Bronchus fibroblast of lung (primary cell): ENCODE measurements around the gene TFDP2. TPM values are rescaled to one million over a fixed set of nuclear protein-coding genes. Genes with fewer than 3 reads are reported as not detected.

Experiments
- total RNA-seq: library from RNA; depleted of rRNA; stranded (reverse); fragments of >200 nt; gene quantifications from 2 replicates; pipeline ENCODE4 v1.2.3, GENCODE V29; 2015

TFDP2 gene, protein sequence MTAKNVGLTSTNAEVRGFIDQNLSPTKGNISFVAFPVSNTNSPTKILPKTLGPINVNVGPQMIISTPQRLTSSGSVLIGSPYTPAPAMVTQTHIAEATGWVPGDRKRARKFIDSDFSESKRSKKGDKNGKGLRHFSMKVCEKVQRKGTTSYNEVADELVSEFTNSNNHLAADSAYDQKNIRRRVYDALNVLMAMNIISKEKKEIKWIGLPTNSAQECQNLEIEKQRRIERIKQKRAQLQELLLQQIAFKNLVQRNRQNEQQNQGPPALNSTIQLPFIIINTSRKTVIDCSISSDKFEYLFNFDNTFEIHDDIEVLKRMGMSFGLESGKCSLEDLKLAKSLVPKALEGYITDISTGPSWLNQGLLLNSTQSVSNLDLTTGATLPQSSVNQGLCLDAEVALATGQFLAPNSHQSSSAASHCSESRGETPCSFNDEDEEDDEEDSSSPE
- total RNA-seq, result 25.6 and 28.9 TPM in 2 replicates

DNA sequence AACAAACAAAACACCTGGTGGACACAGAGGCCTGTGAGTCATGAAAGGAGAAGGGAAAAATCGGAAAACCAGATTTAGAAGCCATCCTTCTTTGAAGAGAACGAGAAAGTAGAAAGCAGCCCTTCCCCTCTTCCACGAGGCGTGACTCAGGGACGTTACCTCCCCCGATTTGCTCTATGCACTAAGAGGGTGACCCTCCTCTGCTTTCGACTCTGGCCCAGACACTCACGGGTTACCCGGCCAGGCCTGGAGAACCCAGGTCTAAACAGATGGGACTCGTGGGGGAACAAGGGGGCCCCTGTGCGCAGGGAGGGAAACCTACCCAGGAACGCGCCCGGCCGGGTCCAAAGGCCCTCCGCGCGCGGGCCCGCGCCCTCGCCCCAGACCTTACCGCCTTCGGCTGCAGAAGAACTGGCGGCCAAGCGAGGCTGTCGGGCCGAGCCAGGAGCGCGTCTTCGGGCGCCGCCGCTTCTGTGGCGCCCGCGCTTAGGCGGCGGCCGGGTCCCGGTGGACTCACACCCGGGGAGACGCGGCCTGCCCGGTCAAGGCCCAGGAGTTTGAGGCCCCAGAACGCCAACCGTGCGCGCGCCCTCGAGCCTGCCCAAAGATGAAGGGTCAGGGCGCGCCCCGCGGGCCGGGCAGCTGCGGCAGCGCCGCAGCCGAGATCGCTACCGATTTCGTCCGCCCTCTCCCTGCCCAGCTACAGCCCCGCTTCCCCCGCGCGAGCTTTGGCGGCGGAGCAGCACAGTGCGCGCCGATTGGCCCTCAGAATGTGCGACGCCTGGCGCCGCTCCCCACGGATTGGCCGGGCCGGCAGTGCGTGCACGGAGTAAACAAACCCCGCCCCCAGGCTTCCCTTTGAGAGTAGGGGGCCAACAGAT is at the start of gene TFDP2:
Gene TFDP2 (minus strand): TSS at position 753 of the 881 bp plus-strand sequence. CDS start 47,795 bp downstream, outside the sequence.

Other genes starting within 250 kb of the TFDP2 start
- gene GK5, start 76.0 kb upstream of the TFDP2 start, total RNA-seq, result 5.9 and 8.0 TPM in 2 replicates